ENCODE data around the gene RUNX2.

DNA sequence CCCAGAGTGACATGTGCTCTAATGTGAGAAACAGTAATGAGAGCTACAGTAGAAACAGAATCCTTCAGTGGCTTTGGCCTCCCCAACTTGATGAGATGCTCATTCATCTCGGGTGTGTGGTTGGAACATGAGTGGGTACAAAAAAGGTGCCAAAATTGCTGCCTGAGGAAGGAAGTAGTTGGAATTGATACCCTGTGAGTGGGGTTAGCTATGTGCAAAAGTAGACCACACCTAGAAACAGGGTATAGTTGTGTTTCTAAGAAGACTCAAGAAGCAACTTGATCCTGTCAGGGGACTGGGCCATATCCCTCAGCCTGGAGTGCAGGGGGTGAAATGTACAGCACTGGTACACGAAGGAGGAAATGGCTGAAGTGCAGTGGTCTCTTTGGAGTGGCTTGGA, 256.0 kb downstream of the RUNX2 start:
- TF ChIP-seq, protein P1, sequence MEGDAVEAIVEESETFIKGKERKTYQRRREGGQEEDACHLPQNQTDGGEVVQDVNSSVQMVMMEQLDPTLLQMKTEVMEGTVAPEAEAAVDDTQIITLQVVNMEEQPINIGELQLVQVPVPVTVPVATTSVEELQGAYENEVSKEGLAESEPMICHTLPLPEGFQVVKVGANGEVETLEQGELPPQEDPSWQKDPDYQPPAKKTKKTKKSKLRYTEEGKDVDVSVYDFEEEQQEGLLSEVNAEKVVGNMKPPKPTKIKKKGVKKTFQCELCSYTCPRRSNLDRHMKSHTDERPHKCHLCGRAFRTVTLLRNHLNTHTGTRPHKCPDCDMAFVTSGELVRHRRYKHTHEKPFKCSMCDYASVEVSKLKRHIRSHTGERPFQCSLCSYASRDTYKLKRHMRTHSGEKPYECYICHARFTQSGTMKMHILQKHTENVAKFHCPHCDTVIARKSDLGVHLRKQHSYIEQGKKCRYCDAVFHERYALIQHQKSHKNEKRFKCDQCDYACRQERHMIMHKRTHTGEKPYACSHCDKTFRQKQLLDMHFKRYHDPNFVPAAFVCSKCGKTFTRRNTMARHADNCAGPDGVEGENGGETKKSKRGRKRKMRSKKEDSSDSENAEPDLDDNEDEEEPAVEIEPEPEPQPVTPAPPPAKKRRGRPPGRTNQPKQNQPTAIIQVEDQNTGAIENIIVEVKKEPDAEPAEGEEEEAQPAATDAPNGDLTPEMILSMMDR (IDR thresholded peaks at IDR 0.05; ENCODE audit: poor library complexity, severe bottlenecking) = no peak
- no peak for TF ChIP-seq EZH2 (IDR thresholded peaks at IDR 0.05; ENCODE audit: borderline replicate concordance, insufficient read depth, low read length, poor library complexity, severe bottlenecking)
- no peak for TF ChIP-seq MXI1 (conservative IDR thresholded peaks at IDR 0.05; ENCODE audit: poor library complexity, severe bottlenecking)
- no peak for TF ChIP-seq TAF1 (IDR thresholded peaks at IDR 0.05; ENCODE audit: low read depth)
- TF ChIP-seq EP300 (conservative IDR thresholded peaks at IDR 0.05; ENCODE audit: poor library complexity, severe bottlenecking) = no peak
- no peak for TF ChIP-seq POLR2AphosphoS5 (IDR thresholded peaks at IDR 0.05)
